Epithelial cell of proximal tubule (primary cell): ENCODE measurements around the gene HLCS. TPM values are rescaled to one million over a fixed set of nuclear protein-coding genes. Genes with fewer than 3 reads are reported as not detected.

Experiments
- DNase-seq: peaks from one replicate; pipeline ENCODE4 v3.0.0-alpha.2; 2011; ENCODE audit warnings: low read depth
- H3K4me3 ChIP-seq: 2 replicates; pipeline ENCODE4 v1.5.1; 2011; ENCODE audit warnings: low read depth, mild to moderate bottlenecking, low read length
- total RNA-seq: library from RNA; depleted of rRNA; stranded (reverse); fragments of >200 nt; gene quantifications from 2 replicates; pipeline ENCODE4 v1.2.3, GENCODE V29; 2015
- TF ChIP-seq, protein P1 (sequence below): conservative IDR thresholded peaks from 2 replicates; pipeline ENCODE4 v1.5.1; 2012; ENCODE audit warnings: low read depth, mild to moderate bottlenecking, low read length

HLCS gene
- total RNA-seq, 1 donor from 2014 or later: 21.0 TPM

DNA sequence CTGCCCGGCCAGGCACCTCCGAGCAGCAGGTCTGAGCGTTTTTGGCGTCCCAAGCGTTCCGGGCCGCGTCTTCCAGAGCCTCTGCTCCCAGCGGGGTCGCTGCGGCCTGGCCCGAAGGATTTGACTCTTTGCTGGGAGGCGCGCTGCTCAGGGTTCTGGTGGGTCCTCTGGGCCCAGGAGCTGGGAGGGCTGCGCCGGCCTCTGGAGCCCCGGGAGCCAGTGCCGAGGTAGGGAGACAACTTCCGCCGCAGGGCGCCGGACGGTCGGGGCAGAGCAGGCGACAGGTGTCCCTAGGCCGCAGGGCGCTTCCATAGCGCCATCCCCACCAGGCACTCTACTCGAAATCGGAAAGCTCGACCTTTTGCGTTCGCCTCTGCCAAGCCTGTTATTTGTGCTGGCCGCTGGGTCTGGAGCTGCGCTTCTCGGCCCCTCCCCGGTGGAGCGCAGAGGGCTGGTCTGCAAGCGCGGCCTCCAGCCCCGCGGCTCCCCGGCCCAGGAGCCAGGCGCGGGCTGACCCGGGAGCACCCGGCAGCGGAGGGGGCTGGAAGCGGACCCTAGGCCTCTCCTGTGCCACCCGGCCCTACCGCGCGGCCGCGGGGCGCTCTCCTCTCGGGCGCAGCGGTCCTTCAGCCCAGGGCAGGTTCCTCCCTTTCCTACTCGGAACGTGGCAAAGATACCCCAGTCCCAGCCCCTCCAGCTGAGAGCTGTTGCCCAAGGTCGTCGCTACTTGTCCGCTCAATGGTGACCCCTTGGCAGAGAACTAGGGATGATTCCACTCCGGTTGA, 265.3 kb downstream of the HLCS start:
- TF ChIP-seq, protein P1, sequence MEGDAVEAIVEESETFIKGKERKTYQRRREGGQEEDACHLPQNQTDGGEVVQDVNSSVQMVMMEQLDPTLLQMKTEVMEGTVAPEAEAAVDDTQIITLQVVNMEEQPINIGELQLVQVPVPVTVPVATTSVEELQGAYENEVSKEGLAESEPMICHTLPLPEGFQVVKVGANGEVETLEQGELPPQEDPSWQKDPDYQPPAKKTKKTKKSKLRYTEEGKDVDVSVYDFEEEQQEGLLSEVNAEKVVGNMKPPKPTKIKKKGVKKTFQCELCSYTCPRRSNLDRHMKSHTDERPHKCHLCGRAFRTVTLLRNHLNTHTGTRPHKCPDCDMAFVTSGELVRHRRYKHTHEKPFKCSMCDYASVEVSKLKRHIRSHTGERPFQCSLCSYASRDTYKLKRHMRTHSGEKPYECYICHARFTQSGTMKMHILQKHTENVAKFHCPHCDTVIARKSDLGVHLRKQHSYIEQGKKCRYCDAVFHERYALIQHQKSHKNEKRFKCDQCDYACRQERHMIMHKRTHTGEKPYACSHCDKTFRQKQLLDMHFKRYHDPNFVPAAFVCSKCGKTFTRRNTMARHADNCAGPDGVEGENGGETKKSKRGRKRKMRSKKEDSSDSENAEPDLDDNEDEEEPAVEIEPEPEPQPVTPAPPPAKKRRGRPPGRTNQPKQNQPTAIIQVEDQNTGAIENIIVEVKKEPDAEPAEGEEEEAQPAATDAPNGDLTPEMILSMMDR: no peak
- no peak for DNase-seq
- H3K4me3 ChIP-seq: peak overlapping the region; percentile 55

Other genes with a start within 250 kb of the HLCS start
- 4.7 and 5.1 TPM in 2 replicates for gene RIPPLY3, start 40.0 kb upstream of the HLCS start, total RNA-seq
- 7.7 and 13.5 TPM in 2 replicates for gene PIGP, start 106.4 kb upstream of the HLCS start, total RNA-seq
- gene TTC3, start 106.6 kb upstream of the HLCS start, total RNA-seq: 64.2 and 74.1 TPM in 2 replicates